LNCAP (cell line): ENCODE measurements around the gene ARHGAP4.

Experiments
- TF ChIP-seq, protein P1 (sequence below): fragments of 450-650 bp; IDR thresholded peaks from 2 replicates; pipeline ENCODE4 v1.5.1; 2017; ENCODE audit warnings: mild to moderate bottlenecking

ARHGAP4 gene

DNA sequence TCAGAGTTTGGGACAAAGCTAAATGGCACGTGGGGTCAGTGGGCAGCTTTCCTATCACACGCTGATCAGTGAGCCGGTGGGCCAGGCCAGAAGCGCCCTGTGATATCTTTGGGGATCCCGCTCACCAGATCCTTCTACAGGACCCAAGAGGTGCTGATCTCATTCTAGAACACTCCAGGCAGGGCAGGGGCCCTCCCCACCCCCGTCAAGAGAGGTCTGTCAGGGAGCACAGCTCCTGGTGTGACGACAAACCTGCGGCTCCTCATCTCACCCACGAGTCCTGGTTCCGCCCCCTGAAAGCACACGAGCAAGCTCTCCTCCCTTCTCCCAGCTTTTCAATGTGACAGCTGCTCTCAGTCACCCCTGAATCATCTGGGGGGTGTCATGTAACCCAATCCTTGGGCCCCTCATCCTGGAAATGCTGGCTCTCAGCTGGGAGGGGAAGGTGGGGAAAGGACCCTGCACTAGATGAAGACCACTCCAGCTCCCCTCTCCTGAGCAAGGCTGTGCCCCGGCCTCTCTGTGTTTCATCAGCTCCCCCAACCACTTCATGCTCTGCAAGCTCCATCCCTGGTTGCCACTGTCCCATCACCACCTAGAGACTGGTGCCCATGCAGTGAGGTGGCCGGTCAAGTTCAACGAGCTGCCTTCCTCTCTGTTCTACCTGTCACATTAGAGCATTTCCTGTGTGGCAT is 40.9 kb upstream of the ARHGAP4 start:
- TF ChIP-seq, protein P1, sequence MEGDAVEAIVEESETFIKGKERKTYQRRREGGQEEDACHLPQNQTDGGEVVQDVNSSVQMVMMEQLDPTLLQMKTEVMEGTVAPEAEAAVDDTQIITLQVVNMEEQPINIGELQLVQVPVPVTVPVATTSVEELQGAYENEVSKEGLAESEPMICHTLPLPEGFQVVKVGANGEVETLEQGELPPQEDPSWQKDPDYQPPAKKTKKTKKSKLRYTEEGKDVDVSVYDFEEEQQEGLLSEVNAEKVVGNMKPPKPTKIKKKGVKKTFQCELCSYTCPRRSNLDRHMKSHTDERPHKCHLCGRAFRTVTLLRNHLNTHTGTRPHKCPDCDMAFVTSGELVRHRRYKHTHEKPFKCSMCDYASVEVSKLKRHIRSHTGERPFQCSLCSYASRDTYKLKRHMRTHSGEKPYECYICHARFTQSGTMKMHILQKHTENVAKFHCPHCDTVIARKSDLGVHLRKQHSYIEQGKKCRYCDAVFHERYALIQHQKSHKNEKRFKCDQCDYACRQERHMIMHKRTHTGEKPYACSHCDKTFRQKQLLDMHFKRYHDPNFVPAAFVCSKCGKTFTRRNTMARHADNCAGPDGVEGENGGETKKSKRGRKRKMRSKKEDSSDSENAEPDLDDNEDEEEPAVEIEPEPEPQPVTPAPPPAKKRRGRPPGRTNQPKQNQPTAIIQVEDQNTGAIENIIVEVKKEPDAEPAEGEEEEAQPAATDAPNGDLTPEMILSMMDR: no peak

DNA sequence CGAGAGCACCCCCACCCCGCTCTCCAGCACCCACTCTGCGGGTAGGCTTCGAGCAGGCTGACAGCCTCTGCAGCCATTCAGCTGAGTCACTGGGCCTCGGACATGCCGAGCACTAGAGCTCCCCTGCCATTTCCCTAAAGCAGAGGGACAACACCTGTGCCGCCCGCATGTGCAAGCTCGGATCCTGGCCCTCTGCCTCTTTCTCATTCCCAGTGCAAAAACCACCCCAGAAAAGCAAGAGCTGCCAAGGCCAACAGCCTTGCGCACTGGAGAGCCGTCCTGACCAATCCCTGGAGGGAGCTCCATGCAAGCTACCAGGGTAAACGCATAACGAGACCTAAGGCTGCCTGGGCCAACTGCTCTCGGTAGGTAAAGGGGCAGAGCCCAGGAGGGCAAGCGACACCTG is 40.2 kb upstream of the ARHGAP4 start:
- TF ChIP-seq, protein P1: no peak

DNA sequence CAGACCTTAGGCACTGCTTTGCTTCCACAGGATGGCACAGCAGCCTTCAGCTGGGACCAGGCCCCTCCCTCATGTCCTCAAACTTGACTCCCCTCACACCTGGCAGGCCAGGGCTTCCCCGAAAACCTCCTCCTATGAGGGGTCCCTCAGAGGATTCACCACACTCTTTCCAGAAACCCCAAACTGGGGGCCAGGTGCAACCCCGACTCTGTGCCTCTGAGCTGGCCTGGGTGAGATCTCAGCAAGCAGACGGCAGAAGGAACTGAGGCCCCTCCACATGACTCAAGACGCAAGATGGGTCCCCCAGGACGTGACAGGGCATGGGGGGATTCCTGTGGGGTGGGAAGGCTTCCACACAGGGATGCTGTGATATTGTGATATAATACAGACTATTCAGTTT is 39.3 kb upstream of the ARHGAP4 start:
- TF ChIP-seq, protein P1: no peak

DNA sequence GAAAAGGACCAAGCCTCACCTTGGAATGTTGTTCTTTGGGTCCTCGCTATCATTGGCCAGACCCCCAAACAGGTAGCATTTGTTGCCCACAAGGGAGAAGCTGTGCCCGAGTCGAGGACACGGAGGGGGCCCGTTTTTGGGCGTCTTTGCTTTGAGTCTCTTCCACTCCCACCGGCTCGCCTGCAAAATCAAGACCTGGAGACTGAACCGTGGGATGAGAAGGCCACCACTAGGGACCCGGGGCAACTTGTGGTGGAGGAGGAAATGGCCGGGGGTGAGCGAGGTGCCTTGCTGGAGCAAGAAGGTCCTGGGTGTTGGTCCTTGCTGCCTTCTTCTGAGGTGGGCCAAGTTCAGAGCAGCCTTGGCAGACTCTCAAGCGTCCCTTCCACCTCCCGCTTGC is 38.0 kb upstream of the ARHGAP4 start:
- TF ChIP-seq, protein P1: no peak

DNA sequence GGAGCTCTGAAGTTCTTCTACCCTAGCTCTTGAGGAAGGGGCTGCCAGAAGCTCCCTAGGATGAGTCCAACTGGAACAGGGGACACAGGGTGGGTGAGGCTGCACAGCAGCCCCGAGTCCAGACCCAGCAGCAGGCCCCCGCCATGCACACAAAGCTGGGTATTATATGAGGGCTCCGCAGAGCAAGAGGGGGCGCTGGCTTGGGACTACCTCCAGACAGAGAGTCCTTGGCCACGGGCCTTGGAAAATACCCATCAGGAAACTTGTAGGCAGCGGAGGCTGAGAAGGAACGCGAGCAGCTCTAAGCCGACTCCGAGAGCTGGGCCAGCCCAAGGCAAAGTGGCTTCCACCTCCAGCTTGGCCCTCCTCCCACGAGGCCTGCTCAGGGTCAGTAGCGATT is 37.5 kb upstream of the ARHGAP4 start:
- TF ChIP-seq, protein P1: no peak

DNA sequence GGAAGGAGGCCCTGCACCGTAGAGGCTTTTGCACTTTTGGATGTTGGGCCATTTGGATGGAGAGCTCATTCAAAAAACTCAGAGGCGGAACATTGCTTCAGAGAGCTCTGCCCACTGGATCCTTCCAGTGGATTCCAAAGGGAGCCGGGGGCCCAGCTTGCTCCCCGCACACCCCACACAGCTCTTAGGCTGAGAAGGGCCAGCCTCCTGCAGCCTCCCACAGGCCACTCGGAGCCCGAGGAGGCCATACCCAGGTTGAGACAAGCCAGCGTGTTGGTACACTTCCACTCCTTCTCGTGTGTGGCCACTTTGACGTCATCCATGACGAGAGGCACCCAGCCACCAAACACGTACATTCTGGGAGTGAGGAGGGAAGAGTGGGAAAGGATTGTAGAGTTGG is 35.2 kb upstream of the ARHGAP4 start:
- TF ChIP-seq, protein P1: no peak

DNA sequence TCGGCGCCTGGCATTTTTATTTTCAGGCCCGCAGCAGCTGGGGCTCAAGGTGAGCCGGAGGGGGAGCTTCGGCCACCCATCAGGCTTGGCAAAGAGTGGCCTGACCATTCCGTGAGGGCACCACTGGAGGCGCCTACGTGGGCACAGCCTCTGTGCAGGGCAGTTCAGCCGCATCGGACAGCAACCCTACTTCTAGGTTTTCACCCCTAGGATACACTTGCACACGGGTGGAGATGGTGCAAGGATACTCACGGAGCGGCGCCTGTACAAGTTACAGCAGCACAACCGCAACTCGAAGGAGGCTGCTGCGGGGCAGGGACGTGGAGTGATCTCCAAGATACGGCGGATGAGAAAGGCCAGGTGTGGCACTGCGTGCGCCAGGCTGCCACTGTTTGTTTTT is 34.7 kb upstream of the ARHGAP4 start:
- TF ChIP-seq, protein P1: no peak

DNA sequence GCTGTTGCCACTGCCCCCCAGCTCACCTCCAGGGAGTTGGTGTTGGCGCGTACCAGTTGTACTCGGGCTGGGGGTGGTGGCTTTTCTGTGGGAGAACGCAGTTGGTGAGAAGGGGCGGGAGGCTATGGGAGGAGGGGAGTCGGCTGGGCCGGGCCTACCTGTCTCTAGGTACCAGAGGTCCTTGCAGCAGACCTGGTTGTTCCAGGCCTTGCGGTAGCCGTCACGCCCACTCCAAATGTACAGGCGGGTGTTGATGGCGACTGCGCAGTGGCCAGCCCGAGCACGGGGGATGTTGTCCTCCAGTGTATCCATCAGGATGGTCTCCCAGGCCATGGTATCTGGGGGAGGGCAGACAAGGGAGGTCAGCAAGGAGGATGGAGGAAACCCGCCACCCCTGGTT is 34.0 kb upstream of the ARHGAP4 start:
- TF ChIP-seq, protein P1: no peak
